ENCODE data around the gene SLC19A1.

- TF ChIP-seq EP300 (IDR thresholded peaks at IDR 0.05): no peak
- no peak for TF ChIP-seq CTCF (IDR thresholded peaks at IDR 0.05)
- no peak for TF ChIP-seq POLR2A (IDR thresholded peaks at IDR 0.05)
Measured at GRCh38 chr21:45517249-45518065, 24.8 kb downstream of the SLC19A1 start.

Measured in tibial nerve (tissue), 4 donors.